CD4-positive, alpha-beta T cell treated with Interleukin-6 for 4 hours (primary cell): Measurements from ENCODE around the gene BCKDHB.
A peak's percentile ranks its signal among the peaks of the same experiment; 100 is the strongest.

Source experiments
- DNase-seq: peaks from one replicate; pipeline ENCODE4 v3.0.0-alpha.2; 2020; ENCODE audit warnings: mixed read lengths

BCKDHB gene

DNA sequence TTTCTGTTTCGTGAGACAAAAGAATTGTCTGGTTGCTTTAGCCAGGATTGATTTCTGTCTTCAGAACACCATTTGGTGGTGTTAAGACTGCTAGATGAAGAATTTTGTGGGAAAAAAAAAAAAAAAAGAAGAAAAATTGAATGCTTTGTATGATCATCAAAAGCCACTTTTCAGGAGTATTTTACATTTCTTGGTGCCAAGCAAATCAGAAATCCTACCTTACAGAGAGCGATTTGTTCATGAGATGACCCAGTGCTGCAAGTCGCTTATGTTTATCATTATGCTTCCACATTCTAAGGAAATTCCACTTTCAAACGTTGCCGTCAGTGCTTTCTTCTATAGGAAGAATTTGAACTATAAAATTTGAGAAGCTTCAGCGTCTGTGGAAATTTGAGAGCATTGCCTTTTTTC, 228.7 kb downstream of the BCKDHB start:
- no peak for DNase-seq

- no peak for DNase-seq
These were observed 230.4 kb downstream of the BCKDHB start for GRCh38 chr6:80336911-80337310.

- DNase-seq = peak; percentile 66
These were observed 231.8 kb downstream of the BCKDHB start for GRCh38 chr6:80338201-80338836.

DNA sequence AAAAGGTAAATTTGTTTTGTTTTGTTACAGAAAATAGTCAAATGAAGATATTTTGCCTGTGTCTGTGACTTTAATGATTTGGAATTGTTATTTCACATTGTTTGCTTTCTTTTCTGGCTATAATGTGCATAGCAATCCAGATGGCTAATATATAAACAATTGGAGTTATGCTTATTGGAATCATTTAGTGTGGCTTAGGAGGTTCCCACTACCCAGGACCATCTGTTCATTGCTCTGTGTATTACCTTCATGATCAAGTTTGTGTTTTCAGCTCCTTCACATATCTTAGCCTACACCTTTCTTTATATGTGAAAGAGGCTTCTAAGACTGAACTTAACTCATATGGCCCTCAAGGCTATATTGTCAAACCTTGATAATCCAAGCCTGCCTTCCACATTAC, 232.9 kb downstream of the BCKDHB start:
- DNase-seq = no peak

DNA sequence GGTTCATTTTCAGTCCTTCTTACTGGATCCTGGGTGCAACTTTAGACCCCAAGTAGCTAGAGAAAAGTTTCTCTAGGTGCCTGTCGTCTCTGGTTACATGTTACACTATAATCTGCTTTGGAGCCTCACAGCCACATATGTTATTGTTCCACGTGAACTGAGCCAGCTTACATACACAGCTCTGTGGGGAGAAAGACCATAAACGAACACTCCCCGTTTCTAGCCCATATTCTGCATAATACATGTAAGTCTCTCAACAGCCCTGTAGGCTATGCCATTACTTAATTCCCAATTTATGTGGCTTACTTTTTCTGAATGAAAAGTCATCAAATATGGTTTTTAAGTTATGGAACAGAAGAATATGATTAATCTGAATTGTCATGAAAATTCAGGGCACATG, 233.8 kb downstream of the BCKDHB start:
- no peak for DNase-seq

DNA sequence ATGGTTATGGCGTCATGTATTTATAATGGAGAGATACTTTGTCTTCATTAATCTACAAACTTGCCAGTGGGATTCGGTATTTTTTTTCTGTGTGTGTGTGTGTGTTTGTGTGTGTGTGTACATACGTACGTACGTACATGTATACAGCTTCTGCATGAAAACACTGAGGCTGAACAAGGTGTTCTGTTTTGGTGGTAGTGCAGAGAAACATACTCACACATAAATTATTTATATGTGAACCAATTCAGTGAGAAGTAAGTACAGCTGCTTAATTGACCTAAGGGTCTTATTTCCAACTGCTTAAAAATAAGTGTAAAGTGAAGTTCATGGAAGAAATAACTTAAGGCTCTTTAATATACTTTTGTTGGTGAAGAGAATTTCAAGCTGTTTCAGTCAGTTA, 234.2 kb downstream of the BCKDHB start:
- DNase-seq = no peak

GRCh38 chr6:80341330-80341729, 234.9 kb downstream of the BCKDHB start:
- no peak for DNase-seq

- DNase-seq = no peak
These were observed 237.0 kb downstream of the BCKDHB start for GRCh38 chr6:80343511-80343910.

DNA sequence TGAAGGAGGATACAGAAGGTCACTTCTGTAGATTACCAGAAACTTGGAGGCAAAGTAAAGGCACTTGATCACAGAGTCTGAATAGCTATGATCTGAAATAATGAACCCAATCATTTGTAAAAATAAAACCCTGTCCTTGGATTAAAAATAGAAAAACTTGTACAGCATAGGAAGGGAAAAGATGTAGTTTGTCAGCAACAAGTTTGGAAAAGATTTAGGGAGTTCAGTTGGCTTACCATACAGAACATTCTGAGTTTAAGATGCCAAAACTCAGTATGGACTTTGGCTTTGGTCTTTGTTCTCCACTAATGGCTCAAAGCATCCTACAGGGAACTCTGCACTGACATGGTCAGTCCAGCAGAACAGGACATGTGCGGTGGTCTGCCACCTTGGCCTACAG, 240.6 kb downstream of the BCKDHB start:
- DNase-seq = no peak

DNA sequence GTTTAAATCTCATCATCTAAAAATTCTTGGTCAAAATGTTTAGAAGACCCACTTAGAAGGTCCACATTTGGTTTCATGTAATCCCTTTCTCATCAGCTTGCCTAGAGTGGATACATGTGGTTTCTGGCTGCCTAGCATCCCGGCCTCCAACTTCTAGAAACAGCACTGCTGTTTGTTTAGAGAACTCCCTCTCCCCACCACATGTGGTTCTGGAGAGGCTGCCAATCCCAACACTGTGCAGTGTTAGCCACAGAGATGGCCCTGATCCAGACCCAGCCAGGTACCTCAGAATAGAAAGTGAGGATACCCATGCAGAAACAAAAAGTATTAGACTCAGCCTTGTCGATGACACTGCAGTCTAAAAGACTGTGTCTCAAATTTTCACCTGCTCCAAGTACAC, 241.8 kb downstream of the BCKDHB start:
- no peak for DNase-seq

DNA sequence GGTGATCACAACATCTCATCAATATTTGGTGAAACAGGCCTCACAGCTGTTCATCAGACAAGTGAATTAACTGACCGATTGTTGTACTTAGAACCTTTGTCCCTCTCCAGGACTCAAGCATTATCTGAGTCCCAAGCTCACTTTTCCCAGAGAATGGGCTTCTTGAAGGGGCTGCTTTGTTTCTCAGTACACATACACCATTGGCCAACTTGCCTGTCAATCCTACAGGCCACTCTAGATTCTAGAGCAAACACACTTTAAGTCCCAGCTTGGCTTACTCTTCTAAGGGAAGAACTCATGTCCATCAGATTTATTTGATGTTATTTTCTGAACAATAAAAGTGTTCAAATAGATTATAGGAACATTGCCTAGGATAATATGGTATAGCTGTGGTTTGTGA, 249.5 kb downstream of the BCKDHB start:
- no peak for DNase-seq

DNA sequence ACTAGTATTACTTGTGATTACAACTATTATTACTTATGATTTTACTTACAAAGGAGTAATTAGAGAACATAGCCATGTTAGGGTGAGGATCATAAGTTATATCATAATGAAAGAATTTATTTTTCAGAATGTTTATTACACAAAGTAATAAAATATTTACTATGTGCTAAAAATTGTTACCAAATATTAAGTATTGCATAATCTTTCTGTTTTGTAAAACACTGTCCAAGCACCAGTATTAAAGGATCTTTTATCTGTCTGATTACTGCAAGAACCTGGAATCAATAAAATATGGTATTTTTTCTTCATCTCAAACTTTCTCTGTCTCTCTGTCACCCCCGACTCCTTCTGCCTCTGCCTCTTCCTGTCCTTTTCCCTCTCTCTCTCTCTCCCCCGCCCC, 250.1 kb downstream of the BCKDHB start:
- no peak for DNase-seq

DNA sequence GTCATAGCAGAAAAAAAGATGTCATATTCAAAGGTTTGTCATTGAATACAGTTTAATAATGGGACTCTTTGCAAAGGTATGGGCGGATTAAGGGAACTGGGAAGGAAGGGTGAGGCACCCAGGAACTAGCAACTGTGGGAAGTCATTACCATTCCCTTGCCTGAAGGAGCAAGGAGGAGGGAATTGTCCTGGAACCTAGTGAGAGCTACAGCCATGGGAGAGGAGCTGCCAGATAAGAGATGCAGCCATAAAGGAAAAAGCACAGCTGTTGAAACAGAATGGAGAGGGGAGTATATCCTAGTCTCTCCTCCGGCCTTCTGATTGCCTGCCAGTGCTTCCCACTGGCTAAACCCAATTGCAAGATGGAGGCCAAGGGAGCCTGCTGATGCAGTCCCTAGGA, 250.6 kb downstream of the BCKDHB start:
- no peak for DNase-seq

DNA sequence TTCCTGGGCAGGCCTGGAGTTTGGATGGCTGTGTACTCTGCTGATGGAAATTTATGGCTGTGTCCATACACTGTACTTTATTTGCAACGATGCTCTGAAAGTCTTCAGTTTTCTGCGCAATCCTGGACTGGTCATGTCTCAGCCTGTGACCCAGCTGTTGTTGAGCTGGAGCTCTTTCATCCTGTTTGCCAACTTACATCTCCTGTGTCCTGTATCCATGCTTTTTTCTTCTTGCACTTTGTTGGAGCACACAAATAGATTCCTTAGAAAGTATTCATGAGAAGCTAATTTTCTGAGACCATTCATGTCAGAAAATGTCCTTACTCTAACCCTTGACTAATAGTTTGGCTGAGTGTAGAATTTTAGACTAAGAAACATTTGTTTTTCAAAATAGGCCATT, 251.2 kb downstream of the BCKDHB start:
- no peak for DNase-seq

- no peak for DNase-seq
These were observed 257.1 kb downstream of the BCKDHB start for GRCh38 chr6:80363501-80364122.

GRCh38 chr6:80364149-80364548, 257.7 kb downstream of the BCKDHB start:
- DNase-seq = no peak

GRCh38 chr6:80366051-80366450, 259.6 kb downstream of the BCKDHB start:
- no peak for DNase-seq

- no peak for DNase-seq
These were observed 260.2 kb downstream of the BCKDHB start for GRCh38 chr6:80366714-80367113.

- DNase-seq = no peak
These were observed 269.9 kb downstream of the BCKDHB start for GRCh38 chr6:80376411-80376810.

DNA sequence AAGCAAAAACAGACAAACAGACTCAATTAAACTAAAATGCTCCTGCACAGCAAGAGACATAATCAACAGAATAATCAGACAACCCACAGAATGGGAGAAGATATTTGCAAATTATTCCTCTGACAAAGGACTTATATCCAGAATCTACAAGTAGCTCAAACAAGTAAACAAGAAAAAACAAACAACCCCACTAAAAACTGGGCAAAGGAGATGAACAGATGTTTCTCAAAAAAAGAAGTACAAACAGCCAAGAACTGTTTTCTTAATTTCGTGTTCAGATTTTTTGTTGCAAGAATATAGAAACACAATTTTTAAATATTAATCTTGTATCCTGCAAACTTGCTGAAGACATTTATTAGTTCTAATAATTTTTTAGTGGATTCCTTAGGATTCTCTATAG, 274.1 kb downstream of the BCKDHB start:
- DNase-seq = no peak

DNA sequence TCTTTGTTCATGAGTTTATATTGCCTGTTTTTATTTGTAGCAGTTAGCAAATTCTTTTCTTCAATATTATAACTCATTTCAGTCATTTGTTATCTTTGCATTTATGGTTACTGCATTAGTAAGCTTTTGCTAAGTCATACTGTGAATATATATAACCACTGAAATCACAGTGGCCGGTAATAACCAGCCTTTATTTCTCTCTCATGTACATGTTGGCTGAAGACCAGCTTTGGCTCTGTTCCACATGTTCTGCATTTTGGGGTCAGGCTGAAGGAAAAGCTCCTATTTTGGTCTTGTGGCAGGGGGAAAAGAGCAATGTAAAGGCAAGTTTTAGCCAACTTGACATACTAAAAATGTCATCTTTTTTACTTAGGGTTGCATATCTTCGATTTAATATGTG, 276.3 kb downstream of the BCKDHB start:
- no peak for DNase-seq

DNA sequence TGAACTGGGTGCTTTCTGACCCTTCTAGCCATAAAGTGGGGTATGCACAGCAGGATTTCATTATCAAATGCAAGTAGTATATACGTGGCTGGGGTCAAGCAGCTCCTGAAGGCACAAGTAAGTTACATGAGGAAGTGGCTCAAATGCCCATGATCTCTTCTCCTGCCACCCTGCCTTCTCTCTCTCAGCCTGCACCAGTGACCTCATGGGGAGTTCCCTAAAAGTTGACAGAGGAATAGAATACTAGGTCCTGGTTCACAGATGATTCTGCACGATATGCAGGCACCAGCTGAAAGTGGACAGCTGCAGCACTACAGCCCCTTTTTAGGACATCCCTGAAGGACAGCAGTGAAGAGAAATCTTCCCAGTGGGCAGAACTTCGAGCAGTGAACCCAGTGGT, 282.0 kb downstream of the BCKDHB start:
- no peak for DNase-seq
